Activated CD4-positive, alpha-beta T cell treated with anti-CD3 and anti-CD28 coated beads for 1 hour (primary cell): ENCODE data around the gene GATA1.

ENCODE experiments used
- DNase-seq: peaks from one replicate; pipeline ENCODE4 v3.0.0-alpha.2; 2020

The GATA1 gene

GRCh38 chrX:48786341-48786800 is at the start of gene GATA1:
Gene GATA1 (plus strand): TSS chrX:48786590. CDS start chrX:48791110, 4,520 bp downstream.
- DNase-seq, result no peak

GRCh38 chrX:48736878-48737212 is 49.5 kb upstream of the GATA1 start:
- no peak for DNase-seq

- peak; percentile 77 for DNase-seq
These were observed 49.0 kb upstream of the GATA1 start for GRCh38 chrX:48737213-48737938.

- DNase-seq, result no peak
These were observed 48.5 kb upstream of the GATA1 start for GRCh38 chrX:48737940-48738339.

- no peak for DNase-seq
These were observed 44.6 kb upstream of the GATA1 start for GRCh38 chrX:48741834-48742233.

- no peak for DNase-seq
These were observed 41.2 kb upstream of the GATA1 start for GRCh38 chrX:48745222-48745621.

- DNase-seq, result no peak
These were observed 38.9 kb upstream of the GATA1 start for GRCh38 chrX:48747415-48748016.

- DNase-seq, result no peak
These were observed 37.2 kb upstream of the GATA1 start for GRCh38 chrX:48749182-48749581.

- no peak for DNase-seq
These were observed 35.0 kb upstream of the GATA1 start for GRCh38 chrX:48751343-48751742.

- no peak for DNase-seq
These were observed 33.9 kb upstream of the GATA1 start for GRCh38 chrX:48752498-48752897.

- no peak for DNase-seq
These were observed 32.6 kb upstream of the GATA1 start for GRCh38 chrX:48753708-48754228.

- no peak for DNase-seq
These were observed 32.2 kb upstream of the GATA1 start for GRCh38 chrX:48754238-48754637.

GRCh38 chrX:48761674-48762471 is 24.5 kb upstream of the GATA1 start, which contains the start of gene GLOD5:
Gene GLOD5 (plus strand): TSS chrX:48761747. CDS start chrX:48761791, 44 bp downstream.
- DNase-seq, result no peak

GRCh38 chrX:48769230-48769629 is 17.2 kb upstream of the GATA1 start:
- DNase-seq, result no peak

- DNase-seq, result no peak
These were observed 16.1 kb upstream of the GATA1 start for GRCh38 chrX:48770296-48770695.

- no peak for DNase-seq
These were observed 13.8 kb upstream of the GATA1 start for GRCh38 chrX:48772602-48773001.

GRCh38 chrX:48776818-48777439 is 9.5 kb upstream of the GATA1 start:
- no peak for DNase-seq

GRCh38 chrX:48779399-48779798 is 7.0 kb upstream of the GATA1 start:
- DNase-seq, result no peak

GRCh38 chrX:48781705-48782104 is 4.7 kb upstream of the GATA1 start:
- DNase-seq, result no peak

- no peak for DNase-seq
These were observed 4.2 kb upstream of the GATA1 start for GRCh38 chrX:48782216-48782615.

- DNase-seq, result no peak
These were observed 3.6 kb upstream of the GATA1 start for GRCh38 chrX:48782795-48783194.

- no peak for DNase-seq
These were observed 1.7 kb upstream of the GATA1 start for GRCh38 chrX:48784726-48785125.

GRCh38 chrX:48785186-48785539 is 1.2 kb upstream of the GATA1 start:
- DNase-seq, result no peak
